Nephron (organoid): ENCODE measurements around the gene KDM5B.
"Not testable (repeated sequence)": the region's sequence is repeated elsewhere in the genome, so short reads cannot be mapped to it uniquely, and the experiment has no call there.

Experiments
- H3K27ac Mint-ChIP-seq, 3 experiments: 2 replicates each; pipeline ENCODE4 v1.8.0; 2020; ENCODE audit warnings: mixed read lengths in 3 of 3, mild to moderate bottlenecking in 2 of 3, moderate library complexity in 1 of 3
- H3K27me3 Mint-ChIP-seq: 2 replicates; pipeline ENCODE4 v1.8.0; 2021; ENCODE audit warnings: low read depth, mild to moderate bottlenecking, moderate library complexity, mixed read lengths
- H3K36me3 Mint-ChIP-seq: 2 replicates; pipeline ENCODE4 v1.8.0; 2020; ENCODE audit warnings: low read depth, mixed read lengths
- H3K4me1 Mint-ChIP-seq: 2 replicates; pipeline ENCODE4 v1.8.0; 2020; ENCODE audit warnings: mixed read lengths
- H3K4me3 Mint-ChIP-seq, 3 experiments: 2 replicates each; pipeline ENCODE4 v1.8.0; 2020; ENCODE audit warnings: mild to moderate bottlenecking in 3 of 3, mixed read lengths in 3 of 3, moderate library complexity in 2 of 3
- H3K9me3 Mint-ChIP-seq: 2 replicates; pipeline ENCODE4 v1.8.0; 2020; ENCODE audit warnings: mixed read lengths
- TF ChIP-seq, protein P1 (sequence below), 3 experiments: fragments of 200-600 bp; sonication (generic); IDR thresholded peaks; one replicate each; pipeline ENCODE4 v1.5.0; 2021; ENCODE audit warnings: antibody characterized with exemption in 3 of 3; ENCODE audit not compliant: unreplicated experiment in 3 of 3

The KDM5B gene

DNA sequence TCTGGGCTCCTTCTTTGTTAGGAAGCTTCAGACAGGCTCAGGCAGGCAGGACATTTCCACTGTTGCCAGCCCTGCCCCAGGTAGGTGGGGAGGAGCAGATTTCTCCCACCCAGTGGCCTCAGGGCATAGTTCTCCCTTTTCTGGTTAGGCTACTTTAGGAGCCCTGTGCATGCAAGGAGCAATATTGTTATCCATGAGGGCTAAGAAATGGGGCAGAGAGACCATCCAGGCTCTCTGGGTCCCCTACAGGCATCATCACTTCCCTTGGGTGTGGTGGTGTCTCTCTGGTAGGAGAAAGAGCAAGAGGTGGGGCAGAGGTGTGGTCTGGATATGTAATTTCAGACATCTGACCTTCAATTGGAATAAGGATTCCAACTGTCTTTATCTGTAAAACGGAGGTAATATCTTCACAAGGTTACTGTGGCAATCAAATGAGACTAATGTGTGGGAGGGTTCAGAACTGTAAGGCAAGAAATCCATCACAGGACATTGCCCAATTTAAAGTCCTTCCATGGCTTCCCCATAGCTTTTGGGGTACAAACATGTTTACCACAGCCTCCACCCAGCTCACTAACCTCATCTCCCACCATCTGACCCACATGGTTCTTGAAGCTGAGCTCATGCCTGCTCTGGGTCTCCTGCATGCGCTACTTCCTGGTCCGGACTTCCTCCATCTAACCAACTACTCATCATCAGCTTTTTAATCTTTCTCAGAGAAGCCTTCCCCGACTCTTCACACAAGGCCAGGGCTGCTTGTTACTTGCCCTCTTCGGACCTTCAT, 28.6 kb upstream of the KDM5B start:
- Mint-ChIP-seq H3K36me3 (no peaks in the 10 kb centered on the region), H3K4me1 (no peaks in the 10 kb centered on the region), H3K27me3 (peaks cover 10% of the 10 kb centered on the region), H3K9me3 (no peaks in the 10 kb centered on the region), H3K27ac (no peak overlapping the region), H3K4me3 (no peak overlapping the region)
- TF ChIP-seq, protein P1, sequence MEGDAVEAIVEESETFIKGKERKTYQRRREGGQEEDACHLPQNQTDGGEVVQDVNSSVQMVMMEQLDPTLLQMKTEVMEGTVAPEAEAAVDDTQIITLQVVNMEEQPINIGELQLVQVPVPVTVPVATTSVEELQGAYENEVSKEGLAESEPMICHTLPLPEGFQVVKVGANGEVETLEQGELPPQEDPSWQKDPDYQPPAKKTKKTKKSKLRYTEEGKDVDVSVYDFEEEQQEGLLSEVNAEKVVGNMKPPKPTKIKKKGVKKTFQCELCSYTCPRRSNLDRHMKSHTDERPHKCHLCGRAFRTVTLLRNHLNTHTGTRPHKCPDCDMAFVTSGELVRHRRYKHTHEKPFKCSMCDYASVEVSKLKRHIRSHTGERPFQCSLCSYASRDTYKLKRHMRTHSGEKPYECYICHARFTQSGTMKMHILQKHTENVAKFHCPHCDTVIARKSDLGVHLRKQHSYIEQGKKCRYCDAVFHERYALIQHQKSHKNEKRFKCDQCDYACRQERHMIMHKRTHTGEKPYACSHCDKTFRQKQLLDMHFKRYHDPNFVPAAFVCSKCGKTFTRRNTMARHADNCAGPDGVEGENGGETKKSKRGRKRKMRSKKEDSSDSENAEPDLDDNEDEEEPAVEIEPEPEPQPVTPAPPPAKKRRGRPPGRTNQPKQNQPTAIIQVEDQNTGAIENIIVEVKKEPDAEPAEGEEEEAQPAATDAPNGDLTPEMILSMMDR (IDR thresholded peaks at IDR 0.05; ENCODE audit: unreplicated experiment in 3 of 3): no peak

DNA sequence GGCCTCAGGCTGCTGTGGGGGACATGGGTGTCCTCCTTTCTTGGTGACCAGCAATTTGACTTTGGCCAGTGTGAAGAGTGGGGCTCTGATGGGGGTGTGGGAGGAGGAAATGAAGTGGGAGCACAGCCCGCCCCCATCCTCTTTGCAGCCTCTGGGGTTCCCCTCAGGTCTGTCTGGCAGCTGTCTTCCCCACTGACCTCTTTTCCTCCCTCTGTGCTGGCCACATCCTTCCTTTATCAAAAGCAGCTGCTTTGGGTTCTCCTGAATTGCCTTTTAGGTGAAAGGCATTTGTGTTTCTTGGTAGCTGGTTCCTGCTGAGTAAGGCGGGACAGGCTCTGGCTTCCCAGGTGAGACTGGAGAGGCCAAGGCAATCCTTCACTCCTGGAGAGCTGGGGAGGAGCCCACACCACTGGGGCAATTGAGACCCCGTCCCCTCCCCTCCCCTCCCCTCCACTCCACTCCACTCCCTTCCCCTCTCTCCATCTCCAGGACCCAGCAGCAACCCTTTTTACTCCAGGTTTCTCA, 27.4 kb upstream of the KDM5B start:
- Mint-ChIP-seq H3K27me3 (peaks cover 11% of the 10 kb centered on the region), H3K9me3 (no peaks in the 10 kb centered on the region), H3K4me1 (no peaks in the 10 kb centered on the region), H3K27ac (no peak overlapping the region), H3K4me3 (no peak overlapping the region), H3K36me3 (no peaks in the 10 kb centered on the region)
- TF ChIP-seq, protein P1 (IDR thresholded peaks at IDR 0.05; ENCODE audit: unreplicated experiment in 3 of 3): no peak

DNA sequence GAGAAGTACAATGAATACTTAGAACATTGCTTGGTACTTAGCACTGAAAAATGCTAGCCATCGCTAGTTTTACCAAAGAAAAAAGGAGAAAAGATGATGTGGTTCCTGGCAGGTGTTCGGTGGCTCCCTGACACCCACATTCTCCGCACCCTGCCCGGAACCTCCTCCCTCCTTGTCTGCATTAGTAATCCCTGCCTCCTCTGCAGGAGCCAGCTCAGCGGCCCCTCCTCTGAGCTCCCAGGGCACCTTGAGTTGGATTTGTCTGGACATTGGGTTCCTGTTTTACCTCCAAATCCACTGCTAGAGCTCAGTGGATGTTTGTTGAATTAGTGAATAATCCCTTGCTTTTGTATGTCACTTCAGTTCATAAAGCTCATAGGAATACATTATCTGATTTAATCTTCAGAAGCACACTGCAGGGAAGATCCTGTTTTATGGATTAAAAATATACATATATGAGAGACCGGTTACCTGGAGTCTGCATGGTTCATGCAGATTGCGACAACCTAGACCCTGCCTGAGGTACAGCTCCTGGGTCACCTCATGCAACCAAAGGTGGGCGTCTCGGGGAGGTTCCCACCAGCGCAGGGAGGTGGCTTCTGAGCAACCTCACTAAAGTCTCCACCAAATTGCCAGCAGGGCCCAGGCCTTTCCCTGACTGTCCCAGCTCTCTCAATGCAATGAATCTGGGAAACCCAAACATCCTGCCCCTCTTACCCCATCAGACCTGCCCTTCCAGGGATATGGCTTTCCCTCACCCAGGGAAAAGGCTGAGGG, 26.7 kb upstream of the KDM5B start:
- no peak overlapping the region for H3K27ac Mint-ChIP-seq
- H3K36me3 Mint-ChIP-seq: no peaks in the 10 kb centered on the region
- no peaks in the 10 kb centered on the region for H3K4me1 Mint-ChIP-seq
- H3K9me3 Mint-ChIP-seq: no peaks in the 10 kb centered on the region
- H3K4me3 Mint-ChIP-seq: no peak overlapping the region
- TF ChIP-seq, protein P1 (IDR thresholded peaks at IDR 0.05; ENCODE audit: unreplicated experiment in 3 of 3): no peak
- H3K27me3 Mint-ChIP-seq: peaks cover 11% of the 10 kb centered on the region

DNA sequence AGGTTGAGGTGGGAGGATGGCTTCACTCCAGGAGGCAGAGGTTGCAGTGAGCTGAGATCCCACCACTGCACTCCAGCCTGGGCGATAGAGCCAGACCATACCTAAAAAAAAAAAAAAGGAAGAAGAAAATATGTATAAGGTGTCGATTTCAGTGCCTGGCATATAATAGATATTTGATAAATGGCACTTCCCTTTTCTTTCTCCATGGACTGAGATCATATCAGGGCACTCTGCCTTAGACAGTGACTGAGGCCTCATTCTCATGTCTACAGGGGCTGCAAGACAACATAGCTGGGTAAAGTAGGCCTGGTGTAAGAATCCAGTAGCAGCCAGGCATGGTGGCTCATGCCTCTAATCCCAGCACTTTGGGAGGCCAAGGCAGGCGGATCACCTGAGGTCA, 23.7 kb upstream of the KDM5B start:
- no peaks in the 10 kb centered on the region for H3K9me3 Mint-ChIP-seq
- no peak overlapping the region for H3K27ac Mint-ChIP-seq
- TF ChIP-seq, protein P1 (IDR thresholded peaks at IDR 0.05; ENCODE audit: unreplicated experiment in 3 of 3): no peak
- no peaks in the 10 kb centered on the region for H3K4me1 Mint-ChIP-seq
- no peaks in the 10 kb centered on the region for H3K36me3 Mint-ChIP-seq
- H3K27me3 Mint-ChIP-seq: peaks cover 11% of the 10 kb centered on the region
- no peak overlapping the region for H3K4me3 Mint-ChIP-seq

DNA sequence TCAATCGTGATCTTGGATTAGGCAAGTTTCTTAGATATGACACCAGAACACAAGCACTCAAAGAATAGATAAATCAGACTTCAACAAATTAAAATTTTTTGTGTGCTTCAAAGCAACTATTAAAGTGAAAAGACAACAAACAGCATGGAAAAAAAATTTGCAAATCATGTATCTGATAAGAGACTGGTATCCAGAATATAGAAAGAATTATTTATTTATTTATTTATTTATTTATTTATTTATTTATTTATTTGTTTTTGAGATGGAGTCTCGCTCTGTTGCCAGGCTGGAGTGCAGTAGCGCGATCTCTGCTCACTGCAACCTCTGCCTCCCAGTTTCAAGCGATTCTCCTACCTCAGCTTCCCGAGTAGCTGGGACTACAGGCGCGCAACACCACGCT, 21.0 kb upstream of the KDM5B start:
- not testable (repeated sequence) for H3K4me3 Mint-ChIP-seq, H3K36me3 Mint-ChIP-seq, H3K9me3 Mint-ChIP-seq, H3K27ac Mint-ChIP-seq, H3K4me1 Mint-ChIP-seq
- peaks cover 23% of the 10 kb centered on the region for H3K27me3 Mint-ChIP-seq

DNA sequence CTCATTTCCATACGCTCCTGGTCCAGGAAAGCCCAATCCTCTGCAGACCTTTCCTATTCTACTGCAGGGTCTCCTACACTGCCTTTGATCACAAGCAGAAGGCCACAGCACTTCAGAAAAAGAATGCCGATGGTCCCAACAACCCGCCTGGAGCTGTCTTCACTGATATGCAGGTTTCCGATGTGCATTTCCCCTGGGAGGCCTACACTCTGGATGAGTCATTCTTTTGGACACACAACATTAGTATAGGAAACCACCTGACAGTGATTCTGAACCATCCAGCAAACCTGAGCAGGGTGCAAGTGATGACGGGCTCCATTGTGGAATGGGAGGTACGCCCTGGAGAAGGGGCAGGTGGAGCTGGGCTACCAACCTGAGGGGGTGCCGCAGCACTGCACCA, 17.5 kb upstream of the KDM5B start:
- Mint-ChIP-seq H3K36me3 (no peaks in the 10 kb centered on the region), H3K27me3 (peaks cover 23% of the 10 kb centered on the region), H3K9me3 (no peaks in the 10 kb centered on the region), H3K4me3 (no peak overlapping the region), H3K27ac (no peak overlapping the region), H3K4me1 (no peaks in the 10 kb centered on the region)
- TF ChIP-seq, protein P1 (IDR thresholded peaks at IDR 0.05; ENCODE audit: unreplicated experiment in 3 of 3): no peak
